IMR-90 (cell line): ENCODE data around the gene ANK3.

Experiments used
- BHLHE40 ChIP-seq: fragments of 150-350 bp; IDR thresholded peaks from 2 replicates; pipeline ENCODE4 v1.6.1; 2016; ENCODE audit warnings: mild to moderate bottlenecking, low read depth, low read length
- CEBPB ChIP-seq: IDR thresholded peaks from 2 replicates; pipeline ENCODE4 v1.6.1; 2012; ENCODE audit warnings: low read depth, low read length, improper control_type of control experiment
- CHD1 ChIP-seq: IDR thresholded peaks from 2 replicates; pipeline ENCODE4 v1.6.1; 2012; ENCODE audit warnings: low read depth, low read length, improper control_type of control experiment
- FOS ChIP-seq: fragments of 150-350 bp; IDR thresholded peaks from 2 replicates; pipeline ENCODE4 v1.6.1; 2016; ENCODE audit warnings: low read depth, low read length
- MAFK ChIP-seq: IDR thresholded peaks from 2 replicates; pipeline ENCODE4 v1.6.1; 2012; ENCODE audit warnings: low read depth, low read length, improper control_type of control experiment
- POLR2A ChIP-seq: IDR thresholded peaks from 2 replicates; pipeline ENCODE4 v1.6.1; 2012; ENCODE audit warnings: mild to moderate bottlenecking, low read depth, low read length
- RAD21 ChIP-seq: IDR thresholded peaks from 2 replicates; pipeline ENCODE4 v1.6.1; 2012; ENCODE audit warnings: low read length, improper control_type of control experiment
- RCOR1 ChIP-seq: IDR thresholded peaks from 2 replicates; pipeline ENCODE4 v1.6.1; 2012; ENCODE audit warnings: mild to moderate bottlenecking, low read length, improper control_type of control experiment; ENCODE audit not compliant: insufficient replicate concordance
- RFX5 ChIP-seq: IDR thresholded peaks from 2 replicates; pipeline ENCODE4 v1.8.0; 2012; ENCODE audit warnings: low read depth, mild to moderate bottlenecking, low read length, moderate library complexity
- SMC3 ChIP-seq: fragments of 150-350 bp; IDR thresholded peaks from 2 replicates; pipeline ENCODE4 v1.6.1; 2016; ENCODE audit warnings: low read depth, mild to moderate bottlenecking, antibody characterized with exemption, low read length, moderate library complexity
- TF ChIP-seq, protein P1 (sequence below): conservative IDR thresholded peaks from 2 replicates; pipeline ENCODE4 v1.5.1; 2012; ENCODE audit warnings: mild to moderate bottlenecking, low read depth, low read length, improper control_type of control experiment
- TF ChIP-seq, protein P2 (sequence below): fragments of 150-350 bp; IDR thresholded peaks from 2 replicates; pipeline ENCODE4 v1.6.1; 2017; ENCODE audit warnings: mild to moderate bottlenecking, antibody characterized with exemption, low read length, low read depth
- TF ChIP-seq, protein P3 (sequence below): fragments of 150-350 bp; IDR thresholded peaks from 2 replicates; pipeline ENCODE4 v1.6.1; 2016; ENCODE audit warnings: low read depth, mild to moderate bottlenecking, low read length, moderate library complexity, borderline replicate concordance

DNA sequence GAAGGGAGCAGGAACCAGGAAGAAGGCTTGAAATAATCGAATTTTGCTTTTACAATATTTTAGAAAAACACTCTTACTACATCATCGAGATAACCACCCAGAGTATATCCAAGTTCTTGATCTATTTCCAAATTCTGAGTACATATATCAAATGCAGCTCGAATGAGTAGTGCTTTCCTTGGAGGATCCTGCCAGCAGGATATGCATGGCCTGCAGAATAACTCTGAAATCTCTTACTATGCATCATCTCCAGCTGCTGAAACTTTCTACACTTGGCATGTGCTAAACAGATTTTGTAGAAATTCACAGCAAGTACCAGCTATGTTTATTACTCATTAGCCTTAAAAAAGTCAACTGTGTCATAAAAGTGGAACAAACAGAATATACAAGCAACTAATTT, 44.0 kb upstream of the ANK3 start:
- no peak for TF ChIP-seq BHLHE40
- TF ChIP-seq, protein P1, sequence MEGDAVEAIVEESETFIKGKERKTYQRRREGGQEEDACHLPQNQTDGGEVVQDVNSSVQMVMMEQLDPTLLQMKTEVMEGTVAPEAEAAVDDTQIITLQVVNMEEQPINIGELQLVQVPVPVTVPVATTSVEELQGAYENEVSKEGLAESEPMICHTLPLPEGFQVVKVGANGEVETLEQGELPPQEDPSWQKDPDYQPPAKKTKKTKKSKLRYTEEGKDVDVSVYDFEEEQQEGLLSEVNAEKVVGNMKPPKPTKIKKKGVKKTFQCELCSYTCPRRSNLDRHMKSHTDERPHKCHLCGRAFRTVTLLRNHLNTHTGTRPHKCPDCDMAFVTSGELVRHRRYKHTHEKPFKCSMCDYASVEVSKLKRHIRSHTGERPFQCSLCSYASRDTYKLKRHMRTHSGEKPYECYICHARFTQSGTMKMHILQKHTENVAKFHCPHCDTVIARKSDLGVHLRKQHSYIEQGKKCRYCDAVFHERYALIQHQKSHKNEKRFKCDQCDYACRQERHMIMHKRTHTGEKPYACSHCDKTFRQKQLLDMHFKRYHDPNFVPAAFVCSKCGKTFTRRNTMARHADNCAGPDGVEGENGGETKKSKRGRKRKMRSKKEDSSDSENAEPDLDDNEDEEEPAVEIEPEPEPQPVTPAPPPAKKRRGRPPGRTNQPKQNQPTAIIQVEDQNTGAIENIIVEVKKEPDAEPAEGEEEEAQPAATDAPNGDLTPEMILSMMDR: no peak
- TF ChIP-seq POLR2A: no peak
- 0 out of 2 replicates have a peak, but pooled peaks have one; percentile 14 for TF ChIP-seq SMC3
- TF ChIP-seq RCOR1: no peak
- no peak for TF ChIP-seq FOS
- TF ChIP-seq, protein P2, sequence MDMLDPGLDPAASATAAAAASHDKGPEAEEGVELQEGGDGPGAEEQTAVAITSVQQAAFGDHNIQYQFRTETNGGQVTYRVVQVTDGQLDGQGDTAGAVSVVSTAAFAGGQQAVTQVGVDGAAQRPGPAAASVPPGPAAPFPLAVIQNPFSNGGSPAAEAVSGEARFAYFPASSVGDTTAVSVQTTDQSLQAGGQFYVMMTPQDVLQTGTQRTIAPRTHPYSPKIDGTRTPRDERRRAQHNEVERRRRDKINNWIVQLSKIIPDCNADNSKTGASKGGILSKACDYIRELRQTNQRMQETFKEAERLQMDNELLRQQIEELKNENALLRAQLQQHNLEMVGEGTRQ: no peak
- TF ChIP-seq CEBPB: no peak
- no peak for TF ChIP-seq RFX5
- no peak for TF ChIP-seq CHD1
- TF ChIP-seq, protein P3, sequence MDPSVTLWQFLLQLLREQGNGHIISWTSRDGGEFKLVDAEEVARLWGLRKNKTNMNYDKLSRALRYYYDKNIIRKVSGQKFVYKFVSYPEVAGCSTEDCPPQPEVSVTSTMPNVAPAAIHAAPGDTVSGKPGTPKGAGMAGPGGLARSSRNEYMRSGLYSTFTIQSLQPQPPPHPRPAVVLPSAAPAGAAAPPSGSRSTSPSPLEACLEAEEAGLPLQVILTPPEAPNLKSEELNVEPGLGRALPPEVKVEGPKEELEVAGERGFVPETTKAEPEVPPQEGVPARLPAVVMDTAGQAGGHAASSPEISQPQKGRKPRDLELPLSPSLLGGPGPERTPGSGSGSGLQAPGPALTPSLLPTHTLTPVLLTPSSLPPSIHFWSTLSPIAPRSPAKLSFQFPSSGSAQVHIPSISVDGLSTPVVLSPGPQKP: no peak
- TF ChIP-seq MAFK: peak; percentile 31; the same call in 1 of the 2 replicates
- TF ChIP-seq RAD21: no peak; the same call in 1 of the 2 replicates
